Activated CD8-positive, alpha-beta memory T cell treated with anti-CD3 and anti-CD28 coated beads for 36 hours (primary cell): ENCODE results near the gene KATNB1. TPM values are rescaled to one million over a fixed set of nuclear protein-coding genes. Genes with fewer than 3 reads are reported as not detected.
"Not testable (repeated sequence)": the region's sequence is repeated elsewhere in the genome, so short reads cannot be mapped to it uniquely, and the experiment has no call there.

Source experiments
- CTCF ChIA-PET: fragments of 350-600 bp; sonication (Branson Sonifier 250); formaldehyde crosslinking; loops from one replicate; lab custom pipeline; 2021; ENCODE audit warnings: antibody characterized with exemption; lab: Charles Lee
- POLR2A ChIA-PET: fragments of 350-600 bp; sonication (Branson Sonifier 250); formaldehyde crosslinking; loops from one replicate; lab custom pipeline; 2021; ENCODE audit warnings: antibody characterized with exemption; lab: Charles Lee
- total RNA-seq, 2 experiments: library from RNA; stranded (reverse); gene quantifications; one replicate each; pipeline ENCODE4 v1.2.3, GENCODE V29; 2021

The KATNB1 gene
- total RNA-seq, 2 experiments from 2014 or later = 58.6 to 64.3 TPM

DNA sequence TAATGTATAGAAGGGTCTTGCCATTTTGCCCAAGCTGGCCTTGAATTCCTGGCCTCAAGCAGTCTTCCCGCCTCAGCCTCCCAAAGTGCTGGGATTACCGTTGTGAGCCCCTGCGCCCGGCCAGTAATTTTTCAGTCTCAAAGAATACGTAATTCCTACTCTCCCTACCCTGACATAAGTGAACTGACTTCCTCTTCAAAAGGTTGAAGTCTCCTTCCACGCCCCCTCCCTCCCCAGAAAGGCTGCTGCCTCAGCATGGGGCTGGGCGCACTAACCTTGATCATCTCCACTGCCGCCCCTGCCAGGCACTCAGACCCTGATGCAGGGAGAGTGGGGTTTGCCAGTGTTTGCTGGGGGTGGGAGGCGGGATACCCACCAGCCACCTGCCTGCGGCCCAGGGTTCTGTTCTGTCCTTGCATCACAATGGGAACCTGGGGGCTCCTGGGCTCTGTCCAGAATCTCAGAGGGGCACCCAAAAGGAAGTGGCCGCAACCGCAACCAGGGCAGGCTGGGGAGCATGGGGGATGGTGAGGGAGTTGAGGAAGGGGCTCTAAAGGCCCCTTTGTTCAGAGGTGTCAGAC, 39.2 kb downstream of the KATNB1 start:
- ChIA-PET POLR2A (no interaction called here), CTCF (interaction anchor here (1.3 kb wide), 1 partner anchor 25 kb away, joined by 3 read pairs; no protein-coding TSS in a partner anchor)

DNA sequence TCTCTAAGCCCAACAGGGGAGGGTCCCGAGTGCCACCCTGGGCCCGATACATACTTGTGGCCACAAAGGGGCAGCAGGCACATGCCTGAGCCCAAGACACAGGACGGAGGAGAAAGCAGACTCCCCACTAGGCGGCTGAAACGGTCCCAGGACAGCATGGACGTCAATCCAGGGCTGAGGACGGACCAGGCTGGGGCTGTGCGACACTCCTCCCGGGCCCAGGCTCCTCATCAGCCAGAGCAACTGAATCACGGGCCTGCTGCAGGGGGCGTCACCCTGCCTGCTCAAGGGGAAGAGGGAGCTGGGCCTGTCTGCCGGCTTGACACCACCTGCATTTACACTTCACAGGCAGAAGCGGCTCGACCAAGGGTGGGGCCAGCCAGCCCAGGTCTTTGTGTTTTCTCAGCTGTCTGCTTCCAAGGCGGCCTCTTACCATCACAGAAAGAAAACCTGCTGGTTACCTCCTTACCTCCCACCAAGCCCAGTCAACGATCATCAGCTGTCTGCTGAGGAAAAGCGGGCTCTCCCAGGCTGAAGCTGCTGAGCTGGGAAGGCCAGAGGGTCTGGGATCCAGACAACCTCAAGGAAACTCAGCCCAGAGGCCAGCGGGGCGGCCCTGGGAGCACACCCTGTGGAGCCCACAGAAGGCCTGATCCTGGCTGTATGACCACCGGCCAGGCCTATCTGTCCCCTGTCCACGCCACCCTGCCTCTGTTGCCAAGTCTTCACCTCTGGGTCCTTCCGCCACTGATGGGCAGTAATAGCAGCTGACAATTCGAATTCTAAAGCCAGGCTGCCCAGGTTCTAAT, 40.3 kb downstream of the KATNB1 start:
- ChIA-PET CTCF (interaction anchor here (1.3 kb wide), 1 partner anchor 24 kb away, joined by 3 read pairs; no protein-coding TSS in a partner anchor), POLR2A (no interaction called here)

DNA sequence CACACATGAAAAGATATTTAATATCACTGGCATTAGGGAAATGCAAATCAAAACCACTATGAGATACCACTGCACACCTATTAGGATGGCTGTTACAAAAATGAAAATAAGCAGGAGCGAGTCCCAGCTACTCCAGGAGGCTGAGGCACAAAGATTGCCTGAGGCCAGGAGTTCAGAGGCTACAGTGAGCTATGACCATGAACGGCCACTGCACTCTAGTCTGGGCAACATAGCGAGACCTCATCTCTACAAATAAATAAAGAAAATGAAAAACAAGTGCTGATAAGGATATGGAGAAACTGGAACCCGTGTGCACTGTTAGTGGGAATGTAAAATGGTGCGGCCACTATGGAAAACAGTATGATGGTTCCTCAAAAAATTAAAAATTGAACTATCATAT, 43.1 kb downstream of the KATNB1 start:
- POLR2A ChIA-PET = no interaction called here
- CTCF ChIA-PET = no interaction called here

DNA sequence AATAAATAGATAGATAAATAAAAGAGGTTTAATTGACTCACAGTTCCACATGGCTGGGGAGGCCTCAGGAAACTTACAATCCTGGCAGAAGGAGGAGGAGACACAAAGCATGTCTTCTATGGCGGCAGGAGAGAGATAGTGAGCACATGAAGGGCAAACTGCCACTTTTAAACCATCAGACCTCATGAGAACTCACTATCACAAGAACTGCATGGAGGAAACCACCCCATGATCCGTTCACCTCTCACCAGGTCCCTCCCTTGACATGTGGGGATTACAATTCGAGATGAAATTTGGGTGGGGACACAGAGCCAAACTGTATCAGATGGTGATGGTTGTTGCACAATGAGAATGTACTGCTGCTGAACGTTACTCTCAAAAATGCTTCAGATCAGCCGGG, 44.3 kb downstream of the KATNB1 start:
- POLR2A ChIA-PET, CTCF ChIA-PET: not testable (repeated sequence)

DNA sequence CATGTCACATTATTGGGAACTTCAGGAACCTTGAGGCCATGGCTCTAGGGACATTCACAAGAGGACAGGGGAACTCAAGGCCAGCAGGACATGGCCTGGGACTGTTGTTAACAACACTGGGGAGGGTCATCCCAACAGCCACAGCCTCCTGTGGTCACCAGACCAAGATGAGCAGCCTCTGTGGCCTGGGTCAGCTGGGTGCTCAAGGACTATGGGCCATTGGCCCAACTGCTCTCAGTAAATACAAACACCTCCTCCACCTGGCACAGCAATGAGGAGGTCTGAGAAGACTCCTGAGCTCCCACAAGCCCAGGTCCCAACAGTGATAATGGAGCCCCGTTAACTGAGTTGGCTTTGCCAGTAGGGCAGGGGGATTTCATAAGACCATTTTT, 45.8 kb downstream of the KATNB1 start:
- ChIA-PET POLR2A (no interaction called here), CTCF (no interaction called here)

DNA sequence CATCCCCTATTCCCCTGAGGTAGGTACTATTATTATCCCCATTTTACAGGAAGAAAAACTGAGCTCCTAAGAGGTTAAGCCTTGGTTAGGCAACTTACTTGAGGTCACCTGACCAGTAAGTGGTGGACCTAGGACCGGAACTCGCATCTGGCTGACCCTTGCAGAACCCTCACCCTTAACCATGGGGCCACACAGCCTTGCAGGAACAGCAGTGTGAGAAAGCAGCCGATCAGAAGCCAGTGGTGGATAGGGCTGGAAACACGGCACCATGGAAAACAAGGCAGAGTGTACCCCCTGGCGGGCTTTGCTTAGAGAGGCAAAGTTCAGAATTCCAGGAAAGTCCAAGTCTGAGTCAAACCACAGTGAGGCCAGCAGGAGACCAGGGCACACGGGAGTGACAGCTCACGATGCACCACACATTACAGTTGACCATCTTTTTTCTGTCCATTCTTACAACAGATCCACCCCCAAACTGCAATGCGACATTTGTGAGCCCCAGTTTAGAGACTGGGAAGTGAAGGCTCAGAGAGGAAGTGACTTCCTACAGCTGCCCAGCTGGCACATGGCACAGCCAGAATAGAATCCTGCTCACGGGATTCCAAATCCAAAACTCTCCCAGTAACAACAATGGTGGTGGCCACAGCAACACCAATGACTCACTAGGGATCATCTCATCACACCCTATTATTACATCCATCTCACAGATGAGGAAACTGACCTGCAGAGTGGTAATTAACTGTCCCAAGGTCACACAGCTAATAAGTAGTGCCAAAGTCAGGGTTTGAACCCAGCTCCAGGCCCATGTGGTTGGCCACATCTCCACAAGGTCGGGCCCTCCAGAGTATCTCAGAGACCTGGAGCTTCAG, 46.4 kb downstream of the KATNB1 start:
- POLR2A ChIA-PET = no interaction called here
- CTCF ChIA-PET = no interaction called here

DNA sequence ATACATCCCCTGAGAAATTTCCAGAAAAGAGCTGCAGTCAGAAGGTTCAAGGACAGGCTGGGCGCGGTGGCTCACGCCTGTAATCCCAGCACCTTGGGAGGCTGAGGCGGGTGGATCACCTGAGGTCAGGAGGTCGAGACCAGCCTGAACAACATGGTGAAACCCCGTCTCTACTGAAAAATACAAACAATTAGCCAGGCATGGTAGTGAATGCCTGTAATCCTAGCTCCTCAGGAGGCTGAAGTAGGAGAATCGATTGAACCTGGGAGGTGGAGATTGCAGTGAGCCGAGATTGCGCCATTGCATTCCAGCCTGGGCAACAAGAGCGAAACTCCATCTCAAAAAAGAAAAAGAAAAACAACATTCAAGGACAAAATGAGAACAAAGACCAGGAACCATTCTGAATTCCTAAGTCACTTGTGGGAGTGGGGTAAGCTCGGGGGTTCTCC, 47.1 kb downstream of the KATNB1 start:
- POLR2A ChIA-PET, CTCF ChIA-PET: not testable (repeated sequence)

DNA sequence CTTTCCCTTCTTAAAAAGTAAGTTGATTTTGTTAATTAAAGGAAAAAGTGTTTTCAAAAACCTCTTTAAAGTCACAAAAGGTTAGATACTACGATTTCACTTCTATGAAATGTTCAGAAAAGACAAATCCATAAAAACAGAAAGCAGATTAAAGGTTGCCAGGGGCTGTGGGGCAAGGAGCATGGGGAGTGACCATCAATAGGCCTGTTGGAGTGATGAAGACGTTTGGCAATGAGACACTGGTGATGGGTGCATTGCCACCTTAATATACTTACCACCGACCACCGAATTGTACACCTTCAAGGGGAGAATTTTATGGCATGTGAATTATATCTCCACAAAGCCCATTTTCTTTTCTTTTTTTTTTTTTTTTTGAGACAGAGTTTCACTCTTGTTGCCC, 47.5 kb downstream of the KATNB1 start:
- ChIA-PET POLR2A (no interaction called here), CTCF (interaction anchor here (0.6 kb wide), 2 partner anchors 60 to 207 kb away, joined by 3 read pairs; no protein-coding TSS in a partner anchor)

DNA sequence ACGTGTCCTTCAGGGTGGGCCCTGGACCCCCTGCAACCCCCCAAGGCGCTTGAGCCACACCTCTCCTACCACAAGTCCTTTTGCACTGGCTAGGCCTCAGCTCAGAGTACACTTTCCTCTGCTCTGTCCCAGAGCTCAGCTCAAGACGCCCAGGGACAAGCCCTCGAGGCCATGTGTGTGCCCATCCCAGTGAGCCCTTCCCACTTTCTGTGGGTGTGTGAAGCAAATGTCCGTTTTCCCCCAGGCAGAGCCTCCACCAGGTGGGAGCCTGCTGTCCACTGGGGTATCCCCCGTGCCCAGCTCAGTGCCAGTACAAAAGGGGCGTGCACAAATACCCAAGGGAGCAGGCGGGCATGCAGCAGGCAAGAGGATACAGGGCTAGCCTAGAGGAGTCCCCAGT, 48.3 kb downstream of the KATNB1 start:
- ChIA-PET CTCF (interaction anchor here (0.6 kb wide), 2 partner anchors 59 to 208 kb away, joined by 3 read pairs; no protein-coding TSS in a partner anchor), POLR2A (no interaction called here)

DNA sequence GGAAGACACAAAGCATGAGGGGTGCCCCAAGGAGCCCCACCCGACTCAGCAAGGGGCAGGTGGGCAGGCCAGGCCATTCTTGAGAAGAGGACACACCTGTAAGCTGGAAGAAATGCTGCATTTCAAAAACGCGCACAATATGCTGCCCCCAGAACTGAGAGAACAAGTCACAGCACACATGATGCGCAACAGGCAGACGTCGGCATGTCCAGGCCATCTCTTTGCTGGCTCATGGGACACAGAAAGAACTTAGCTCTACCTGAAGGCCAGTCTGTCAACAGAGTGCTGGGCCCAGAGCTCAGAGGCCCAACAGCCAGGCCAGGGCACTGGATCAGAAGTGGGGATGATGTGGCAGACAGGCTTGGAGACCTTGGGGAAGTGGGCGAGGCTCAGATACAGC, 48.8 kb downstream of the KATNB1 start:
- CTCF ChIA-PET = no interaction called here
- POLR2A ChIA-PET = no interaction called here

DNA sequence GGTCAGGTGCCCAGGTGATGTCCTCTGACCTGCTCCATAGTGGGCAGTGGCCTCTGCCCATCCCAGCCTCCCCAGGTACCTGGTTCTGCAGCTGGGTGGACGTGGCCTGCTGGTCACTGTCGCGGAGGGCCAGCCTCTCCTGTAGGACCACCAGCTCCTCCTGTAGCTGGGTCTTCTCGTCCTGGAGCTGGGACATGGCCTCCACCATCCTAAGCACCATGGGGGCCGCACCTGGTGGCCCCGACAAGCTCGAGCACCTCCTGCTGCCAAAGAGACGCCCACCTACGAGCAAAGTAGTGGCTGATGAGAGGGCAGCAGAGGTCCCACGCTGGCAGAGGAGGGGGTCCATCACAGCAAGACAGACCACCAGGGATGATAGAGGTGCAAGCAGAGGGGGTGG, 49.8 kb downstream of the KATNB1 start:
- POLR2A ChIA-PET = interaction anchor here (0.6 kb wide), 1 partner anchor 188 kb away, joined by 6 read pairs; no protein-coding TSS in a partner anchor
- CTCF ChIA-PET = no interaction called here

DNA sequence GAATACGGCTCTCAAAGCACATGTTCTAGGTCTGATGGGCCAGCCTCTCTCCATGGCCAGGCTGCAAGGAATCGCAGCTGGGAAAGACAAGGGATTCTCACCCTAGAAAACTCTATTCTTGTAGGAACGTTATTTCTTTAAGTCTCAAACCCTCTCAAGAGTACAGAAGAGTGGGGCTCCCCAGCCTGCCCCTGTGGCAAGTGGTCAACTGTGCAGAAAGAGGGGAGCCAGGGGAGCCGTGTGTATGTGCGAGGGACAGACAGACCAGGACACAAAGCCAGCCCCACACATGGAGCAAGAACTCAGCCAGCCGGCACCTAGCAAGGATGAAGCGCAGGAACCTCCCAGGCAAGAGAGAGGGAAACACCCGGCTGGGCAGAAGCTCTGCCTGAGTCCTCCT, 50.4 kb downstream of the KATNB1 start:
- ChIA-PET POLR2A (interaction anchor here (0.6 to 0.7 kb wide), 3 partner anchors 23 to 524 kb away, joined by 6 to 7 read pairs (median 6); no protein-coding TSS in a partner anchor), CTCF (interaction anchor here (0.7 kb wide), 1 partner anchor 734 kb away, joined by 4 read pairs; no protein-coding TSS in a partner anchor)

DNA sequence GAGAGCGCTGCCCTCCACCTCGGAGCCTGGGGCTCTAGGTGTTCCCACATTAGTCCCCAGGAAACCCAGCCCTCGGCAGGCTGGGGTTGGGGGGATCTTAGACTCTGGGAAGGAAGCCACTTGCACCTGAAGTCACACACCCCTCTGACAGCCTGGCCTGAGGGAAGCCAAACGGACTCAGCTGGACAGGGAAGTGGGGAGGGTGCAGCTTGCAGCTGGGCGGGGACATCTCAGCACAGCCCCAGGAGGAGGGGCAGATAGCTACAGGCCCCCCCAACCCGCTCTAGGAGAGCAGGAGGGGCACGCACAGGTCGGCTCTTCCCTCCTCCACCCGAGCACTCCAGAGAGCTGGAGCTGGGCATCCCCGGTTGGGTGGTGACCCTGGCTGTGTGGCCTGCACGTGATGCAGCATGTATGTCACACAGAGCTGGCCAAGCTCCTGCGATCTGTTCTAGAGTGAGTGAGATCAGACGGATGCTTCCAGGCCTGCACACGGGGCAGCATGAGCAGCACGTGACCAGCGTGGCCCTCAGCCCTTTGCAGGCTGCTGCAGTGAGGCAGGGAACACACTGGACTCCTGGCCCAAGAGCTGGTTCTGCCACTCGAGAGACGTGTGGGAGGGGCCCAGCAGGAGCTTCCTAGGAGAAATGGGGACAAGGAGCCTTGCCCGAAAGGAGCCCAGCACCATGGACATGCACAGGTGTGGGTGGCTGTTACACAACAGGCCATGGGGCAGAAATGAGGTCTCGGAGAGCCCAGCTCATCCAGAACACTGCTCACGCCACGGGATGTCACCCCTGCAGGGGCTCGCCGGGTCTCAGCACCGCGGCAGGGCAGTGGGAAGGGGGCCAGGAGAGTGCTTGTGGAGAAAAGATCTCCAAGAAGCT, 51.3 kb downstream of the KATNB1 start:
- ChIA-PET POLR2A (interaction anchor here (0.7 kb wide), 1 partner anchor 22 kb away, joined by 6 read pairs; no protein-coding TSS in a partner anchor), CTCF (interaction anchor here (0.7 kb wide), 1 partner anchor 735 kb away, joined by 4 read pairs; no protein-coding TSS in a partner anchor)

DNA sequence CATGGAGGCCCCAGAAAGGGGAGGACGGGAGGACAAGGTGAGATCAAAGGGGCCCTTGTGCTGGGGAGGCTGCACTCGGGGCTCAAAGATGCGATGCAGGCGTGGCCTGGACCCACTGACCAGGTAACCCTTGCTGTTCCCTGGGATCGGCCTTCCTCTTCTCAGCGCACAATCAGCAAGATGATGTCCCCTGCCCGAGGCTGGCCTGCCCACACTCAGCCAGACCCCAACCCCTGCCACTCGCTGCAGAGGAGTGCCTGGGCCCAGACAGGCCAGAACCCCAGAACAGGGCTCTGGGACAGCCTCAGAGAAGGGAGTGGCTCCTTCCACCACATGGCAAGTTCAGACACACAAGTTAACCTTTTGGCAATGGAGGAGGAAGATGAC, 51.9 kb downstream of the KATNB1 start:
- CTCF ChIA-PET = no interaction called here
- POLR2A ChIA-PET = no interaction called here

DNA sequence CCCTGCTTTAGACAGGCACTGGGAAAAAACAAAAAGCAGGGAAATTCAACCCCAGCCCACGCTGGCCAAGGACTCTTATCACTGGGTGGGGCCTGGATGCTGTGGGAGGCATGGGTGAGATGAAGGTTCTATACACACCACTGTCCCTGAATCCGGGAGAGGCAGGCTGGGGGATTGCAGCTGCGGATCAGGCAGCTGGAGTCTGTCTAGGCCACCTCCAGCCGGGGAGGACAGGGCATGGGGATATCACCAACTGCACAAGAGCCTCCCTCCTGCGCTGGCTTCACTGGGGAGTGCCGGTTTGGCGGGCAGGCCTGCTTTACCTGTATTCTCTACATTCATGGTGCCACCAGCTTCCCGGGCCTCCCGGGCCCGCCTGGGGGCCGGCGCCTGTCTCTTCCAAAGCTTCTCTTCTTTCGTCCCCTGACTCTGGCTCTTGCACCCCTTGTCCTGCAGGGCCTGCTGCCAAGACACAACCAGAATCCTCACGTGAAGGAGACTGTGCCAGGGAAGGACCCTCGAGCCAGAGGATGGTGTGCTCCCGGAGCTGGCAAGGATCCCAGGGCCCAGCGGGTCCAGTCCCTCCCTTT, 52.8 kb downstream of the KATNB1 start:
- CTCF ChIA-PET = no interaction called here
- POLR2A ChIA-PET = no interaction called here

DNA sequence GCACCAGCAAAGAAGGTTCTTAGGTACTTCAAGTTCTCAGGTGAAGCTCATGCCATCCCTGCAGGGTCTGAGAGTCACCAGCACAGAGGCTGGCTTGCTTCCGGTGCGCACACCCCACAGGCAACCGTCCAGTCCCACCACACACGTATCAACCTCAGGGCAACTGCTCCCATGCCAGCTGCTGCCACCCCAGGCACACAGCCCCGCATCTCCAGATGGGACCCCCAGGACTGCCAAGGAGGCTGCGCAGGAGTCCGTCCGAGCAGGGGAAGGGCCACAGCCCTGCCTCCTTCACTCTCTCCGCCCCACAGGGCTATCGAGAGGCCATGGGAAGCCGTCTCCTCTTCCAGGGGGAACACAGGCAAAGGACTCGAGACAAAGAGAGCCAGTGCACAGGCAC, 53.4 kb downstream of the KATNB1 start:
- CTCF ChIA-PET = no interaction called here
- POLR2A ChIA-PET = no interaction called here

DNA sequence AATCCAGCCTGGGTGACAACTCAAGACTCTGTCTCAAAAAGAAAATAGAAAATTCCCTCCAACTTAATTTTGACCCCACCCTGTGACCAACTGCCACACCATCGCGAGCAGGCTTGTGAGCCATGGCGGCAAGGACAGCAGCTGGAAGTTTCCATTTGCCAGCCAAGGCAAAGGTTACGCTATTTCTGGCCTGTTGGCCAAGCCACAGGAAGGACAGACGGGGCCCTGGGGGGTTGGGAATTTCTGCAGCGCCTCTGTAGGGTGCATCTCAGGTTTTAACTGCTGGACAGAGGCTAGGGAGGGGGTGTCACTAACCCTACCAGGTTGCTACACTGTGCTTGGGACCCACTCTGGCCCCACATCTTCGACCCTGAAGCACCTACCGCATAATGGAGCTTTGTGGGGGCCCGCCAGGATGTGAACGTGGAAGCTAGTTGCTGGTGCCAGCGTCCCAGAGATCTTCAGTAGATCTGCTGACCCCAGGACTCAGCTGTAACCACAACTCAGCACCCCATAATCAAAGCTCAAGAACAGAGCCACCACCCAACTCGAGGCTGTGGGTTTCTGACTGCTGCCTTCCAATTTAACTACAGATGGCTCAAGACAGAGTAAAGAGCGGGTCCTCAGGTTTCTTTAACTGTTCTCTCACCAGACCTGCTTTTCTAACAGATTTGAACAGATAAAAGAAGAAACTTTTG, 55.8 kb downstream of the KATNB1 start:
- ChIA-PET POLR2A (no interaction called here), CTCF (no interaction called here)
